Activated naive CD4-positive, alpha-beta T cell (primary cell): ENCODE data around the gene TCOF1.
A peak's percentile ranks its signal among the peaks of the same experiment; 100 is the strongest.

Experiments used
- DNase-seq, 4 experiments: peaks; one replicate each; lab custom pipeline; 2025; lab: John Stamatoyannopoulos, UW

The TCOF1 gene

DNA sequence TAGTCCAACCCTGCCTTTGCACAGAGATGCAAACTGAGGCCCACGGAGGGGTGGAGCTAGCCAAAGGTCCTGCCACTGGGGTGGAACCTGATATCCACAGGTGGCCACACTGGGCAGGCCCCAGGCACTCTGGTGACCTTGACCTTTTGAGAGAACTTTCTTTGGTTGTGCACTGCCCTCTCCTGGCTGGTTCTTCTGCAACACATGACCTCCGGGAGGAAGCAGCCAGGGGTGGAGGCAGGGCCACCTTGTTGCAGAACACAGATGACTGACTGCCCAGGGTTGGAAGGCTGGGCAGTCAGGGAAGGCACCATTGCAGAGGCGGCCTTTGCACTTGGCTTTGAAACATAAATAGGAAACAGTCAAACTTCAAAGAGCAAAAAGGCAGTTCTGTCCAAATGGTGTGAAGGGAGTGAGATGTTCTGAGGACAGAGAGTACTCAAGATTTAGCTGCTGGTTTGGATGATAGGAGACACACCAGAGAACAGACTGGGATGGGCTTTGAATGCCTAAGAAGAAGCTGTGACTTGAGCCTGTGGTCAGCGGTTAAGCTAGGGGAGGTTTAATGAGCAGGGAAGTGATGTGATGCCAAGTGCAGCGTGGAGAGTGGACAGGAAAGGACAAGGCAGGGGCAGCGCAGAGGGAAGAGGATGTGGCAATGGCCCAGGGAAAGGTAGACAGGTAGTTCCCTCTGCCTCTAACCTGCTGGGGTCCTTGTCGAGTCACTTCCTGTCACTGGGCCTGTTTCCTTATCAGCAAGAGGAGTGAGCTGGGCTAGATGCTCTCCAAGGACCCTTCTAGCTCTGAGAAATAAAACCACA lies 6.8 kb upstream of the TCOF1 start:
- peak in 1 of 4 experiments; percentile 12 for DNase-seq

- DNase-seq: no peak
Observed at GRCh38 chr5:150352244-150353031, 5.1 kb upstream of the TCOF1 start.

GRCh38 chr5:150353032-150353675 lies 4.3 kb upstream of the TCOF1 start:
- no peak for DNase-seq

- DNase-seq: no peak
Observed at GRCh38 chr5:150355791-150356190, 1.7 kb upstream of the TCOF1 start.

DNA sequence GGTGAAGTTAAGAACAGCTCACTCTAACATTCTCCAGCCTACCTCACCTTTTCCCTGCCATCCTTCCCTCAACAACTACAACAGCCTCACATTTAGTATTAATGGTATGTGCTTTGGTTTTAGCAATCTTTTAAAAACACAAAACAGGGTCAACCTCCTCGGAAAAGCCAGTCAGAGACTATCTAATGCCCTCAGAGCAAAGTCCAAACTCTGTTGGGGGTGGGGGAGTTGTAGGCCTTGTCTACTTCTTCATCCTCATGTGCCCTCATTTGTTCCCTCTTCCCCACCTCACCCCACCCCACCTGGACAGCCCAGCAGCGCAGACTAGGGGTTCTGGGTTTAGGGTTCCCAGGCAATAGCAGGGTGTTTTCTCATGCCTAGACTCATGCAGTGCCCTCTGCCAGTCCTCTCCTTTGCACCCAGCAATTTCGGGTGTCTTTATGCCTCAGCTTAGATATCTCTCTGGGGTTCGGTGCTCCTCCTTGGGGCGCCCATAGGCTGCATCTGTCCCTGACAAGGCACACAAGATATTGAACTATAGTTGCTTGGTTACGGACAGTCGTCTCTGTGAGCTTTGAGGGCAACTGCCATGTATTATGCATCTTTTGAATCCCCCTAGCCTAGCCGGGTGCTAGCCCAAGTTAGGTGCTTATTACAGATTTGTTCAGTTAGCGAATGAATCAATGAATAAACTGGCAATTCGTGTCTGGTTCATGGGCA lies 762 bp upstream of the TCOF1 start:
- DNase-seq: no peak

DNA sequence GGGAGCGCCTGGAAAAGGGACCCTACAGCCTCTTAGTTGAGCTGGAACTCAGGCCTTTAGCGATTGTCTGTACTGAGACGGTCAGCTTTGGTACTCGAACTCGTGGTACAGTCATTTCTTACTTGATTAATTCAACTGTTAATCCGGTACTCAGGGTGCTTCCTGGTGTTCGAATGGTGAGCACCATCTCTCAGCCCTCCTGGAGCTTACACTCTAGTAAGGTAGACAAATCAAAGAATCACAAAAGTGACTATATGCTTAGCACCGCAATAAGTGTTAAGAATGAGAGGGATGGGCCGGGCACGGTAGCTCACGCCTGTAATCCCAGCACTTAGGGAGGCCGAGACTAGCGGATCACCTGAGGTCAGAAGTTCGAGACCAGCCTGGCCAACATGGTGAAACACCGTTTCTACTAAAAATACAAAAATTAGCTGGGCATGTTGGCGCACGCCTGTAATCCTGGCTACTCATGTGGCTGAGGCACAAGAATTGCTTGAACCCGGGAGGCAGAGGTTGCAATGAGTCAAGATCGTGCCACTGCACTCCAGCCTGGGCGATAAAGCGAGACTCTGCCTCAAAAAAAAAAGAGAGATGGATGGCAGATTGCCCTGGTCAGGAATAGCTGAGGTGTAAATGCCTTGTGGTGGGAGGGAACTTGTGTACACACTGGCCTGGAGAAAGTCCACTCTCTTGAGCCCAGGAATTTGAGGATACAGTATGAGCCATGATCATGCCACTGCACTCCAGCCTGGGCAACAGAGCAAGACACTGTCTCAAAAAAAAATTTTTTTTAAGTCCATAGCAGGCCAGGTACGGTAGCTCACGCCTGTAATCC lies 981 bp downstream of the TCOF1 start:
- no peak for DNase-seq

- DNase-seq: no peak
Observed at GRCh38 chr5:150361301-150361700, 3.8 kb downstream of the TCOF1 start.

GRCh38 chr5:150363185-150363584 lies 5.7 kb downstream of the TCOF1 start:
- DNase-seq: no peak

- DNase-seq: no peak
Observed at GRCh38 chr5:150364004-150364403, 6.5 kb downstream of the TCOF1 start.

DNA sequence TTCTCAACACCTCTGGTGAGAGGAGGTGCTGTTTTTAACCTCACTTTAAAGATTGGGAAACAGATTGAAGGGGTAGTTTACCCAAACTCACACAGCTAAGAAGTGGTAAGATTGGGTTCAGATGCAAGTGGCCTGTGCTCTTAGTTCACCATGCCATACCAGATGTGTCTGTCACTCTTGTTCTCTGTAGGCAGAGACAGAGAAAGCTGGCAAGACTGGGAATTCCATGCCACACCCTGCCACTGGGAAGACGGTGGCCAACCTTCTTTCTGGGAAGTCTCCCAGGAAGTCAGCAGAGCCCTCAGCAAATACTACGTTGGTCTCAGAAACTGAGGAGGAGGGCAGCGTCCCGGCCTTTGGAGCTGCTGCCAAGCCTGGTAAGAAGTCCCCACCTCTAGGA lies 11.0 kb downstream of the TCOF1 start:
- DNase-seq: no peak

DNA sequence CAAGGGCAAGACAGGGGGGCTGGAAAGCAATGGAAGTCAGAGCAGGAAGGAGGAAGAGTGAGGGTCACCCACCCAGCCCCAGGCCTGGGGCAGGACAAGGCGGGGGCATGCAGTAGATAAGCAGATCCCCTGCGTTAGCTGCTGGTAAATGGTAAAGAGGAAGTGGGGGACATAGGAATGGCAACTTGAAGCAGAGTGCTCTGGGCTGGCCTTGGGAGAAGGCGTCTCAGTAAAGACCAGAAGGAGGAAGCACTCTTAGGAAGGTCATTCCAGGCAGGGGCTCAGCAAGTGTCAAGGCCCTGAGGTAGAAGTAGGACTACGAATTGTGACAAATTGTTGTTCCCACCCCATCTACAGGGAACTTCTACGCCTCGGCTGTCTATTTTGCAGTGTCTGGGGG lies 15.1 kb downstream of the TCOF1 start:
- no peak for DNase-seq

GRCh38 chr5:150374651-150375050 lies 17.2 kb downstream of the TCOF1 start:
- no peak for DNase-seq

DNA sequence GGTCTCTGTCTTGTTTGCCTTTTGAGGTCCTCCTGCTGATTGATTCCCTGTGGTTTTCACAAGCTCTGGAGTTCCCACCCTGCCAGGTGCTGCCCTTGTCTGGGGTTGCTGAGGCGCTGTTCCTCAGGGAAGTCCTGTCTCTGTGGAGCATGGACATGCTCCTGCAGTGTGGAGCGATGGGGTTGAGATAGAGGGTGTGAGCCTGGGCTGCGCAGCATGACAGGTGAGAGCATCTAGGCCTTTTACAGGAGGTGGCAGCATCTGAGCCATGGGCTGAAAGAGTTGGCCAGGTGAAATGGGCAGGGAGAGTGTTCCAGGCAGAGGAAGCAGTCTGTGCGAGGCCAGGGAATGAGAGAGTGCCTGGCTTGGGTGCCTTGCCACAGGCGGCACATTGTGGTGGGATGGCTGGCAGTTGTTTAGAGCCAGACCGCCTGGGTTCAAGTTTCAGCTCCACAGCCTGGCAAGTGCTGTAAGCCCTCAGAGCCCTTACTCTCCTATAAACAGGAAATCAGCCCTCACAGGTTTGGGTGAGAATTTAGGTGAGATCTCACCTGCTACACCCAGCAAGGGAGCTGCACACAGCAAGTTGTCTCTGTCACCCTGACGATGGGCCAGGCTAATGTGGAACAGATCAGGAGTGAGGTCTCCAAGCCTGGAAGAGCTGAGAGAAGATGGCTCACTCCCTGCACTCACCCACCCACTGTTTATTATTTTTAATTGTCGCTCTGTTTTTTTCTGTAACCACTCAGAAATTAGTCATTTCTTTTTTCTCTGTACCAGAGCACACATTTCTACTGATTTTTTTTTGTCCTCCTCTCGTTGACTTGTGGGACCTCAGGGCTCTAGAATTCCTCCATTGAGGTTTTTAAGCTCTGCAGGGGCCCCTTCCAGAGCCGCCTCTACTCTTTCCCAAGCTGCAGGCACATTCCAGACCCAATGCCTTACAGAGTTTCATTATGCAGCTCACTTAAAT lies 19.6 kb downstream of the TCOF1 start:
- no peak for DNase-seq

DNA sequence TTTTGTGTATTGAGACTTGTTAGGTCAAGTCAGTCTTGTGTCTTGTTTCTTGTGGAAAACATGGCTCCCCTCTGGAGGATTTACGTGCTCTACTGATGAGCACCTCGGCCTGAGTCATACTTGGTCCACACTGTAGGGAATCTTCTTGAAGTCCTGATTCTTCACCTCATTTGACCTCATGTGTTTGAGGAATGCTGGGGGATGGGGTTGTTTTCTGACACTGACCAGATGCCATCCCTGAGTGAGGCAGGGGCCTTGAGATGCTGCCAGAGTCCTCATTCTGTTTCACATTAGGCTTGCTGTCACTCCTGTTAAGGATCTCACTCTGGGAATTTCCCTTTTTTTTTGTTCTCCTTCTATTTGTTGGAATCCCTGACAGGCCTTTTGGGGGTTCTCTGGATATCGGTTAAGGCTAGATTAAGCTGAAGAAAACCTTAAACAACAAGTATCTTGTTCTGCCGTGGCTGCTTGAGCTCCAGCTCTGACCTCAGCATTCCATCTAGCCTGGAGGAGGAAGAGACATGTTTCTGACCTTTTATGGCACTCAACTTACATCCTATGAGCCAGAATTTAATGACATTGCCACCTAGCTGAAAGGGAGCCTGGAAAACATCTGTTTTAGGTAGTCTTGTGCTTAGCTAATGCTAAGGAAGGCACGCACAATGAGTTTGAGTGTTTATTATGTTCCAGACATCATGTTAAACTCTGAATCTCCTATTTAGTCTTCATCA lies 20.6 kb downstream of the TCOF1 start:
- DNase-seq: no peak

- DNase-seq: no peak
Observed at GRCh38 chr5:150384701-150385100, 27.2 kb downstream of the TCOF1 start.

GRCh38 chr5:150386024-150386855 lies 28.7 kb downstream of the TCOF1 start:
- DNase-seq: no peak

GRCh38 chr5:150389531-150390266 lies 32.2 kb downstream of the TCOF1 start:
- no peak for DNase-seq
